Measurements from ENCODE around the gene ZP1.

GRCh38 chr11:60918251-60918938, 51.1 kb downstream of the ZP1 start:
- TF ChIP-seq MAX (IDR thresholded peaks at IDR 0.05) (no peak), TAF1 (conservative IDR thresholded peaks at IDR 0.05) (no peak), HNF4A (conservative IDR thresholded peaks at IDR 0.05) (no peak), YY1 (IDR thresholded peaks at IDR 0.05) (no peak), JUND (IDR thresholded peaks at IDR 0.05) (no peak), EGR1 (IDR thresholded peaks at IDR 0.05; ENCODE audit: low read depth in 2 of 2) (no peak), SP1 (IDR thresholded peaks at IDR 0.05) (no peak), RXRA (IDR thresholded peaks at IDR 0.05) (no peak), RAD21 (IDR thresholded peaks at IDR 0.05) (no peak)
- TF ChIP-seq, protein P1, sequence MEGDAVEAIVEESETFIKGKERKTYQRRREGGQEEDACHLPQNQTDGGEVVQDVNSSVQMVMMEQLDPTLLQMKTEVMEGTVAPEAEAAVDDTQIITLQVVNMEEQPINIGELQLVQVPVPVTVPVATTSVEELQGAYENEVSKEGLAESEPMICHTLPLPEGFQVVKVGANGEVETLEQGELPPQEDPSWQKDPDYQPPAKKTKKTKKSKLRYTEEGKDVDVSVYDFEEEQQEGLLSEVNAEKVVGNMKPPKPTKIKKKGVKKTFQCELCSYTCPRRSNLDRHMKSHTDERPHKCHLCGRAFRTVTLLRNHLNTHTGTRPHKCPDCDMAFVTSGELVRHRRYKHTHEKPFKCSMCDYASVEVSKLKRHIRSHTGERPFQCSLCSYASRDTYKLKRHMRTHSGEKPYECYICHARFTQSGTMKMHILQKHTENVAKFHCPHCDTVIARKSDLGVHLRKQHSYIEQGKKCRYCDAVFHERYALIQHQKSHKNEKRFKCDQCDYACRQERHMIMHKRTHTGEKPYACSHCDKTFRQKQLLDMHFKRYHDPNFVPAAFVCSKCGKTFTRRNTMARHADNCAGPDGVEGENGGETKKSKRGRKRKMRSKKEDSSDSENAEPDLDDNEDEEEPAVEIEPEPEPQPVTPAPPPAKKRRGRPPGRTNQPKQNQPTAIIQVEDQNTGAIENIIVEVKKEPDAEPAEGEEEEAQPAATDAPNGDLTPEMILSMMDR (IDR thresholded peaks at IDR 0.05; ENCODE audit: low read depth, low read length, missing input control), result no peak
- TF ChIP-seq, protein P2, sequence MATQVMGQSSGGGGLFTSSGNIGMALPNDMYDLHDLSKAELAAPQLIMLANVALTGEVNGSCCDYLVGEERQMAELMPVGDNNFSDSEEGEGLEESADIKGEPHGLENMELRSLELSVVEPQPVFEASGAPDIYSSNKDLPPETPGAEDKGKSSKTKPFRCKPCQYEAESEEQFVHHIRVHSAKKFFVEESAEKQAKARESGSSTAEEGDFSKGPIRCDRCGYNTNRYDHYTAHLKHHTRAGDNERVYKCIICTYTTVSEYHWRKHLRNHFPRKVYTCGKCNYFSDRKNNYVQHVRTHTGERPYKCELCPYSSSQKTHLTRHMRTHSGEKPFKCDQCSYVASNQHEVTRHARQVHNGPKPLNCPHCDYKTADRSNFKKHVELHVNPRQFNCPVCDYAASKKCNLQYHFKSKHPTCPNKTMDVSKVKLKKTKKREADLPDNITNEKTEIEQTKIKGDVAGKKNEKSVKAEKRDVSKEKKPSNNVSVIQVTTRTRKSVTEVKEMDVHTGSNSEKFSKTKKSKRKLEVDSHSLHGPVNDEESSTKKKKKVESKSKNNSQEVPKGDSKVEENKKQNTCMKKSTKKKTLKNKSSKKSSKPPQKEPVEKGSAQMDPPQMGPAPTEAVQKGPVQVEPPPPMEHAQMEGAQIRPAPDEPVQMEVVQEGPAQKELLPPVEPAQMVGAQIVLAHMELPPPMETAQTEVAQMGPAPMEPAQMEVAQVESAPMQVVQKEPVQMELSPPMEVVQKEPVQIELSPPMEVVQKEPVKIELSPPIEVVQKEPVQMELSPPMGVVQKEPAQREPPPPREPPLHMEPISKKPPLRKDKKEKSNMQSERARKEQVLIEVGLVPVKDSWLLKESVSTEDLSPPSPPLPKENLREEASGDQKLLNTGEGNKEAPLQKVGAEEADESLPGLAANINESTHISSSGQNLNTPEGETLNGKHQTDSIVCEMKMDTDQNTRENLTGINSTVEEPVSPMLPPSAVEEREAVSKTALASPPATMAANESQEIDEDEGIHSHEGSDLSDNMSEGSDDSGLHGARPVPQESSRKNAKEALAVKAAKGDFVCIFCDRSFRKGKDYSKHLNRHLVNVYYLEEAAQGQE (IDR thresholded peaks at IDR 0.05), result no peak

Measured in liver (tissue), 3 donors.